GM12873 (cell line): ENCODE data around the gene RNF38.

Experiments
- CTCF ChIP-seq: IDR thresholded peaks from 2 replicates; pipeline ENCODE4 v1.5.1; 2012; ENCODE audit warnings: low read depth, mild to moderate bottlenecking, moderate library complexity, low read length, control low read depth; ENCODE audit not compliant: insufficient read depth; ENCODE audit errors: missing control alignments

RNF38 gene

DNA sequence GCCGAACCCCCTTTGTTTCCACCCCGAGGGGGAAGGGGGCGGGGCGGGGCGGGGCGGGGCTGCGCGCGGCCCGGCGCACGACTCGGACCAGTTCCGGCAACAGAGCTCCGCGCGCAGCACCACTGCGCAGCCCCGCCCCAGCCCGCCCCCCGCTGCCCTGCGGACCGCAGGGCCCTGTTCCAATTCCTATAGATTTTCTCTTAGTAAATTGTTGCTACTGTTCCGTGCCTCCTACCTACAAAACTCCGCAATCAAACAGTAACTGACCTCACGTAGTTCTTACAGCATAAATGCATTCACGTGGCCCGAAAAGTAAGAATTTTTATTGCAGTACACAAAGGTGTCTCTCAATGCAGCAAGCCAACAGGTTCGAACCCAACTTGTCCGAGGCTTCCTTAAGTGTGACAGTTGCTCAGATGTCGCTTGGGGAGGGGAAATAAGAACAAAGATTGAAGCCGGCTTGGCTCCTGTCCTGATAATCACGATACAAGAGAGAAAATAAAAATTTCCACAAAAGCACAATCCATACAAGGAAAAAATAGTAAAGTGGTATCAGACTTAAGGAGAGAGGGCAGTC is 1.2 kb upstream of the RNF38 start:
- TF ChIP-seq CTCF, result no peak

GRCh38 chr9:36400332-36401163 is 479 bp upstream of the RNF38 start:
- peak; percentile 5 for TF ChIP-seq CTCF

GRCh38 chr9:36398745-36399144 is 1.3 kb downstream of the RNF38 start:
- no peak for TF ChIP-seq CTCF

DNA sequence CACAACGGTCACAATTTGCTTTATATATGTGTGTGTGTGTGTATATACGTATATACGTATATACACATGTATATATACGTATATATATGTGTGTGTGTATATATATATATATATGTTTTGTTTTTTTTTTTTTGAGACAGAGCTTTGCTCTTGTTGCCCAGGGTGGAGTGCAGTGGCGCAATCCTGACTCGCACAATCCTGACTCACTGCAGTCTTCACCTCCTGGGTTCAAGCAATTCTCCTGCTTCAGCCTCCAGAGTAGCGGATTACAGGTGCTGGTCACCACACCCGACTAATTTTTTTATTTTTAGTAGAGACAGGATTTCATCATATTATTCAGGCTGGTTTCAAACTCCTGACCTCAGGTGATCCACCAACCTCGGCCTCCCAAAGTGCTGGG is 3.1 kb downstream of the RNF38 start:
- TF ChIP-seq CTCF, result no peak

- TF ChIP-seq CTCF, result no peak
Observed at GRCh38 chr9:36392489-36392888, 7.6 kb downstream of the RNF38 start.

DNA sequence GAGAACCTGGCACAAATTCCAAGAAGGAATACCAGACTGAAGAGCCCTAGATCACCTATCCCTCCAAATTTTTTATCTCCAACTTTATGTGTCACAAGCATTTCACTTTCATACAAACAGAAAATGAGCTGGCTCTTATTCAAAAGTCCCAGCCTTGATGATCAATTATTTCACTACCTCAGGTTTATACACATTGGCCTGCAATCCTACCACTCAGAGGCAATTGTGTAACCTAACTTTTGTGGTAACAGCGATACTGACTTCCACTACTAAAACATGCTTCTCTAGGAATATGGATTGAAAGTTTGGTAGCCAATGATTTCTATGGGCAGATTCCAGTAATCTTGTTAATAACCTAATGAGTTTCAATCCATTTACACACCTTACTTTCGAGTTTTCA is 10.5 kb downstream of the RNF38 start:
- no peak for TF ChIP-seq CTCF

- TF ChIP-seq CTCF, result no peak
Observed at GRCh38 chr9:36382484-36382883, 17.6 kb downstream of the RNF38 start.
